Ishikawa (cell line): Measurements from ENCODE around the gene ATRNL1.

ENCODE experiments used
- EP300 ChIP-seq: IDR thresholded peaks from 2 replicates; pipeline ENCODE4 v1.6.1; 2012; ENCODE audit warnings: borderline replicate concordance
- YY1 ChIP-seq: IDR thresholded peaks from 2 replicates; pipeline ENCODE4 v1.6.1; 2012; ENCODE audit warnings: low read depth
- TF ChIP-seq, protein P1 (sequence below): IDR thresholded peaks from 2 replicates; pipeline ENCODE4 v1.6.1; 2012

DNA sequence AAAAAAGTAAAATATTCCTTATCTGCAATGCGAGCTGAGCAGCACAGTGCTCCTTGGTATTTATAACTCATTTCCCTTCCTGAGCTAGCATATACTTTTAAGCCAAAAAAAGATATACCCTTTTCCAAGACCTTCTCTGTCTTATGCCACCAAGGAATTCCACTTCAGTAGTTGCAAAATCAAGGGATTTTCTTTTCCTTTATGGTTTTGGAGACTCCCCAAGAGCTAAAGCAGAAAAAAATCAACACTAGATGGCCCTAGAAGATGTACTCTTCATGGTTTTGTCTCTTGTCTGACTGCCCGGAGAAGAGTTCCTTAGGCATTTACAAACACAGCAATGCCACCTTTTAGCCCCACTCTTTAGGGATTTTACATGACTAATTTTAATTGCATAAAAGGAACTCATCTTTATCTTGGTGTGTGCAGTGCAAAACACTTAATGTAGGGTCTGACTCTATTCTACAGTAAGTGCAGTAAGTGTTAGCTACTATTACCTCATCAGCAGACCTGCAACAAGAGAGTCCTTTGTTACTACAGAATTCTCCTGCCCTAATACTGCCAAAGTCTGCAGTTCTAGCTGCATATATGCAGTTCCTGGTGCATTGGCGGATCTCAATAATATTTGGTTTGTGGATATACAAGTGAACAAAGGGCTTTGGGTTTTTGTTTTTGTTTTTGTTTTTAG lies 736.5 kb downstream of the ATRNL1 start:
- no peak for TF ChIP-seq YY1
- TF ChIP-seq EP300, result no peak
- TF ChIP-seq, protein P1, sequence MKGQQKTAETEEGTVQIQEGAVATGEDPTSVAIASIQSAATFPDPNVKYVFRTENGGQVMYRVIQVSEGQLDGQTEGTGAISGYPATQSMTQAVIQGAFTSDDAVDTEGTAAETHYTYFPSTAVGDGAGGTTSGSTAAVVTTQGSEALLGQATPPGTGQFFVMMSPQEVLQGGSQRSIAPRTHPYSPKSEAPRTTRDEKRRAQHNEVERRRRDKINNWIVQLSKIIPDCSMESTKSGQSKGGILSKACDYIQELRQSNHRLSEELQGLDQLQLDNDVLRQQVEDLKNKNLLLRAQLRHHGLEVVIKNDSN, result no peak
